ENCODE data around the gene FAM3B. TPM values are rescaled to one million over a fixed set of nuclear protein-coding genes. Genes with fewer than 3 reads are reported as not detected.

FAM3B gene, protein sequence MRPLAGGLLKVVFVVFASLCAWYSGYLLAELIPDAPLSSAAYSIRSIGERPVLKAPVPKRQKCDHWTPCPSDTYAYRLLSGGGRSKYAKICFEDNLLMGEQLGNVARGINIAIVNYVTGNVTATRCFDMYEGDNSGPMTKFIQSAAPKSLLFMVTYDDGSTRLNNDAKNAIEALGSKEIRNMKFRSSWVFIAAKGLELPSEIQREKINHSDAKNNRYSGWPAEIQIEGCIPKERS
- 0.23 TPM in 1 of 2 replicates, not detected in the other for total RNA-seq
- long read RNA-seq, result 0 reads

GRCh38 chr21:41316200-41317062, at the start of gene FAM3B:
Gene FAM3B (plus strand): TSS chr21:41316801. CDS start chr21:41316880, 79 bp downstream.
- Mint-ChIP-seq H3K4me1 (peaks cover 10% of the 10 kb centered on the region), H3K9me3 (no peaks in the 10 kb centered on the region), H3K27me3 (ENCODE audit: low read depth) (peaks cover 46% of the 10 kb centered on the region), H3K27ac (ENCODE audit: unreplicated experiment) (no peak within 1 kb of the TSS), H3K4me3 (peak within 1 kb of the TSS; percentile 62), H3K36me3 (ENCODE audit: low read depth) (no peaks in the 10 kb centered on the region)
- DNase-seq (ENCODE audit: low read depth, low spot score), result no peak
- TF ChIP-seq, protein P1, sequence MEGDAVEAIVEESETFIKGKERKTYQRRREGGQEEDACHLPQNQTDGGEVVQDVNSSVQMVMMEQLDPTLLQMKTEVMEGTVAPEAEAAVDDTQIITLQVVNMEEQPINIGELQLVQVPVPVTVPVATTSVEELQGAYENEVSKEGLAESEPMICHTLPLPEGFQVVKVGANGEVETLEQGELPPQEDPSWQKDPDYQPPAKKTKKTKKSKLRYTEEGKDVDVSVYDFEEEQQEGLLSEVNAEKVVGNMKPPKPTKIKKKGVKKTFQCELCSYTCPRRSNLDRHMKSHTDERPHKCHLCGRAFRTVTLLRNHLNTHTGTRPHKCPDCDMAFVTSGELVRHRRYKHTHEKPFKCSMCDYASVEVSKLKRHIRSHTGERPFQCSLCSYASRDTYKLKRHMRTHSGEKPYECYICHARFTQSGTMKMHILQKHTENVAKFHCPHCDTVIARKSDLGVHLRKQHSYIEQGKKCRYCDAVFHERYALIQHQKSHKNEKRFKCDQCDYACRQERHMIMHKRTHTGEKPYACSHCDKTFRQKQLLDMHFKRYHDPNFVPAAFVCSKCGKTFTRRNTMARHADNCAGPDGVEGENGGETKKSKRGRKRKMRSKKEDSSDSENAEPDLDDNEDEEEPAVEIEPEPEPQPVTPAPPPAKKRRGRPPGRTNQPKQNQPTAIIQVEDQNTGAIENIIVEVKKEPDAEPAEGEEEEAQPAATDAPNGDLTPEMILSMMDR (conservative IDR thresholded peaks at IDR 0.05), result no peak

GRCh38 chr21:41267346-41267745, 49.3 kb upstream of the FAM3B start:
- peaks cover 17% of the 10 kb centered on the region for H3K36me3 Mint-ChIP-seq (ENCODE audit: low read depth)
- no peak overlapping the region for H3K4me3 Mint-ChIP-seq
- peaks cover 10% of the 10 kb centered on the region for H3K9me3 Mint-ChIP-seq
- H3K4me1 Mint-ChIP-seq, result no peaks in the 10 kb centered on the region
- H3K27me3 Mint-ChIP-seq (ENCODE audit: low read depth), result no peaks in the 10 kb centered on the region
- H3K27ac Mint-ChIP-seq (ENCODE audit: unreplicated experiment), result no peak overlapping the region
- TF ChIP-seq, protein P1 (conservative IDR thresholded peaks at IDR 0.05), result no peak
- DNase-seq (ENCODE audit: low read depth, low spot score), result no peak

DNA sequence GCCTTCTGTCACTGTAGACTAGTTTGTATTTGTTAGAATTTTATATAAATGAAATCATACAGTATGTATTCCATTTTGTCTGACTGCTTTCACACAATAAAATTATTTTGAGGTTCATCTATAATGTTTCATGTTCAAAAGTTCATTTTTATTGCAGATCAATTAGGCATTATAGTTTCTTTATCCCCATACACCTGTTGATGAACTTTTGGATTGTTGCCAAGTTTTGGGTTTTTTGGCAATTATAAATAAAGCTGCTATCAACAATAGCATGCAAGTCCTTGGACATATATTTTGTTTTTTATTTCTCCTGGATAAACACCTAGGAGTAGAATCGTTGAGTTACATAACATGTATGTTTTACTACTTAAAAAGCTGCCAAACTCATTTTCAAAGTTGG, 47.1 kb upstream of the FAM3B start:
- Mint-ChIP-seq H3K36me3 (ENCODE audit: low read depth) (peaks cover 19% of the 10 kb centered on the region), H3K4me1 (no peaks in the 10 kb centered on the region), H3K27me3 (ENCODE audit: low read depth) (no peaks in the 10 kb centered on the region), H3K27ac (ENCODE audit: unreplicated experiment) (no peak overlapping the region), H3K4me3 (no peak overlapping the region), H3K9me3 (peaks cover 9% of the 10 kb centered on the region)
- TF ChIP-seq, protein P1 (conservative IDR thresholded peaks at IDR 0.05), result no peak
- DNase-seq (ENCODE audit: low read depth, low spot score), result no peak

DNA sequence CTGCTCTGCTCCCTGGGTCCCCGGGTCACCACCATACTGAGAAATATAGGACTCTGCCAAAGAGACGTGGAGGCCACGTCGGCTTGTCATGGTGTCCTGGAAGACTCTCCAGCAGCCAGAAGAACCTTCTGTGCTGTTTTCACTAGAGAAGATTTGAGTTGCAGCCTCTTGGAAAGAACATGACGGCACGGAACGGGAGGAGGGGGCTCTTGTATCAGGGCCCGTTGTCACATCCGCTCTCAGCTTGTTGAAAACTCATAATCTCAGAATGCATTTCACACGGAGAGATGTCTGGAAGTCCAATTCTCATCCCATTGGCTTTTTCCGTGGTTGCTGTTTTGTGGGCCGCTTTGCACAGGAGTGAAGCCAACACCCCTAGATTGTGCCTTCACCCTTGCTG, 39.4 kb upstream of the FAM3B start:
- Mint-ChIP-seq H3K9me3 (peaks cover 4% of the 10 kb centered on the region), H3K4me1 (no peaks in the 10 kb centered on the region), H3K27ac (ENCODE audit: unreplicated experiment) (no peak overlapping the region)

GRCh38 chr21:41277846-41278245, 38.8 kb upstream of the FAM3B start:
- H3K36me3 Mint-ChIP-seq (ENCODE audit: low read depth), result peaks cover 8% of the 10 kb centered on the region
- H3K9me3 Mint-ChIP-seq, result peaks cover 1% of the 10 kb centered on the region
- peaks cover 1% of the 10 kb centered on the region for H3K27me3 Mint-ChIP-seq (ENCODE audit: low read depth)
- H3K27ac Mint-ChIP-seq (ENCODE audit: unreplicated experiment), result no peak overlapping the region
- no peak overlapping the region for H3K4me3 Mint-ChIP-seq
- DNase-seq (ENCODE audit: low read depth, low spot score), result no peak
- TF ChIP-seq, protein P1 (conservative IDR thresholded peaks at IDR 0.05), result no peak
- no peaks in the 10 kb centered on the region for H3K4me1 Mint-ChIP-seq

More for the DNA sequence above, 39.4 kb upstream of the FAM3B start:
- DNase-seq (ENCODE audit: low read depth, low spot score), result no peak
- no peak overlapping the region for H3K4me3 Mint-ChIP-seq
- H3K27me3 Mint-ChIP-seq (ENCODE audit: low read depth), result no peaks in the 10 kb centered on the region
- TF ChIP-seq, protein P1 (conservative IDR thresholded peaks at IDR 0.05), result no peak
- H3K36me3 Mint-ChIP-seq (ENCODE audit: low read depth), result peaks cover 14% of the 10 kb centered on the region
